HepG2 (cell line): ENCODE results near the gene GAREM1. TPM values are rescaled to one million over a fixed set of nuclear protein-coding genes. Genes with fewer than 3 reads are reported as not detected.

Source experiments
- ATAC-seq: fragments of 200-7000 bp; cut with Tn5 transposase; 3 replicates; pipeline ENCODE4 v1.9.1; 2020; ENCODE audit warnings: mild to moderate bottlenecking, moderate library complexity
- BruUV-seq: library from RNA; stranded (reverse); fragments of 400-500 nt; replicated peaks from 2 replicates; lab custom pipeline; 2021; lab: Mats Ljungman, UMichigan
- CTCF ChIA-PET: fragments of 300-600 bp; formaldehyde crosslinking; extraction: SDS; loops from one replicate; lab custom pipeline; 2021; ENCODE audit warnings: low total read pairs, inconsistent platforms, low intra/inter-chr PET ratio; lab: Yijun Ruan, JAX
- POLR2A ChIA-PET: fragments of 350-600 bp; sonication (Branson Sonifier 250); formaldehyde crosslinking; loops from one replicate; lab custom pipeline; 2020; ENCODE audit warnings: antibody characterized with exemption, inconsistent platforms; lab: Yijun Ruan, JAX
- DNase-seq: peaks from one replicate; pipeline ENCODE4 v3.0.0-alpha.2; 2015; ENCODE audit warnings: low spot score
- FAIRE-seq: peaks from 3 replicates; lab custom pipeline; 2011; peaks lifted over from hg19 to GRCh38; lab: Jason Lieb, UNC
- H2AFZ ChIP-seq: one replicate; pipeline ENCODE4 v1.6.1; 2011; ENCODE audit warnings: low read length, inconsistent platforms
- H3K27ac ChIP-seq: fragments of 300-600 bp; 3 replicates; pipeline ENCODE4 v1.8.0; 2011; ENCODE audit warnings: mixed run types, mild to moderate bottlenecking, mixed read lengths, low read length, inconsistent platforms; ENCODE audit not compliant: insufficient read depth; ENCODE audit errors: extremely low read length
- H3K27me3 ChIP-seq, 2 experiments: fragments of 200-600 bp in 1 of 2; 2 replicates in 1 of 2; 3 replicates in 1 of 2; pipeline versions ENCODE4 v1.6.0 to v1.8.0; 2011; ENCODE audit warnings: low read length in 2 of 2, mild to moderate bottlenecking in 2 of 2, moderate library complexity in 2 of 2, inconsistent platforms in 1 of 2; ENCODE audit not compliant: insufficient read depth in 2 of 2, control insufficient read depth in 1 of 2
- H3K36me3 ChIP-seq, 2 experiments: fragments of 200-600 bp in 1 of 2; replicated peaks in 1 of 2; 2 replicates in 1 of 2; 3 replicates in 1 of 2; pipeline versions ENCODE4 v1.5.1 to v1.8.0; 2011; ENCODE audit warnings: low read length in 2 of 2, inconsistent platforms in 1 of 2; ENCODE audit not compliant: insufficient read depth in 2 of 2, control insufficient read depth in 1 of 2
- H3K4me1 ChIP-seq: 2 replicates; pipeline ENCODE4 v1.5.1; 2012; ENCODE audit warnings: low read length, inconsistent platforms; ENCODE audit not compliant: insufficient read depth
- H3K4me2 ChIP-seq: 2 replicates; pipeline ENCODE4 v1.6.0; 2011; ENCODE audit warnings: low read depth, low read length, inconsistent platforms
- H3K4me3 ChIP-seq, 3 experiments: fragments of 200-600 bp in 1 of 3; sonication (generic), shearing (Covaris generic) in 1 of 3; replicated peaks in 1 of 3; 2 replicates each; pipeline ENCODE4 v1.5.1; 2011 to 2016; ENCODE audit warnings: low read length in 3 of 3, inconsistent platforms in 2 of 3, low read depth in 2 of 3, mild to moderate bottlenecking in 2 of 3, control low read depth in 1 of 3, mixed read lengths in 1 of 3; ENCODE audit not compliant: insufficient read depth in 1 of 3
- H3K79me2 ChIP-seq: one replicate; pipeline ENCODE4 v1.6.1; 2011; ENCODE audit warnings: low read length, inconsistent platforms; ENCODE audit not compliant: insufficient read depth
- H3K9ac ChIP-seq: 2 replicates; pipeline ENCODE4 v1.6.0; 2011; ENCODE audit warnings: mild to moderate bottlenecking, low read depth, low read length, inconsistent platforms; ENCODE audit not compliant: insufficient read depth
- H3K9me3 ChIP-seq: 2 replicates; pipeline ENCODE4 v1.5.1; 2012; ENCODE audit warnings: mild to moderate bottlenecking, low read length
- H4K20me1 ChIP-seq: 2 replicates; pipeline ENCODE4 v1.6.0; 2011; ENCODE audit warnings: inconsistent platforms, mild to moderate bottlenecking, low read length, moderate library complexity; ENCODE audit not compliant: insufficient read depth
- FOXJ3 ChIP-seq: sonication (generic); formaldehyde crosslinking; IDR thresholded peaks from 2 replicates; pipeline ENCODE4 v1.4.0; 2020; ENCODE audit warnings: missing genetic modification reagents, mild to moderate bottlenecking, borderline replicate concordance
- HMGA1 ChIP-seq: sonication (generic); formaldehyde crosslinking; conservative IDR thresholded peaks from 2 replicates; pipeline ENCODE4 v1.4.0; 2020; ENCODE audit warnings: missing genetic modification reagents
- TCF7L2 ChIP-seq: IDR thresholded peaks from 2 replicates; pipeline ENCODE4 v1.6.1; 2011; ENCODE audit warnings: mild to moderate bottlenecking, low read depth, low read length, moderate library complexity
- TRIM22 ChIP-seq: fragments of 450-650 bp; IDR thresholded peaks from 2 replicates; pipeline ENCODE4 v1.6.1; 2017
- ZBTB42 ChIP-seq: sonication (generic); formaldehyde crosslinking; IDR thresholded peaks from 2 replicates; pipeline ENCODE4 v1.5.0; 2020; ENCODE audit warnings: mild to moderate bottlenecking, missing genetic modification reagents
- ZNF333 ChIP-seq: sonication (generic); formaldehyde crosslinking; IDR thresholded peaks from 2 replicates; pipeline ENCODE4 v1.4.0; 2020; ENCODE audit warnings: mild to moderate bottlenecking, missing genetic modification reagents, borderline replicate concordance
- ZNF451 ChIP-seq: sonication (generic); formaldehyde crosslinking; IDR thresholded peaks from 2 replicates; pipeline ENCODE4 v1.5.0; 2020; ENCODE audit warnings: mild to moderate bottlenecking, missing genetic modification reagents
- ZNF710 ChIP-seq: sonication (generic); formaldehyde crosslinking; IDR thresholded peaks from 2 replicates; pipeline ENCODE4 v1.5.0; 2020; ENCODE audit warnings: mild to moderate bottlenecking, missing genetic modification reagents, borderline replicate concordance
- ZNF841 ChIP-seq: sonication (generic); formaldehyde crosslinking; IDR thresholded peaks from 2 replicates; pipeline ENCODE4 v1.8.1; 2023; ENCODE audit warnings: missing genetic modification reagents, borderline replicate concordance
- WGBS: methylation state at CpG from one replicate; pipeline ENCODE4 v1.1.6; 2017; ENCODE audit warnings: low lambda C conversion rate; 5-methylcytosine and 5-hydroxymethylcytosine counted together
- in situ Hi-C: cut with HindIII; loops from 2 replicates; pipeline ENCODE4 v1.10.0; 2017; ENCODE audit warnings: low pct_unique_long_range_greater_than_20kb; ENCODE audit not compliant: extremely low pct_ligation_motif_present
- intact Hi-C: fragments of 100-400 bp; cut with micrococcal nuclease; formaldehyde crosslinking; loops from one replicate; pipeline ENCODE4 v1.10.0; 2022; ENCODE audit not compliant: unreplicated experiment
- polyA plus RNA-seq, 8 experiments: library from polyadenylated mRNA; depleted of rRNA in 3 of 8; stranded (reverse) in 7 of 8; unstranded in 1 of 8; fragments of >200 nt; fragmentation: Illumina TruSeq in 4 of 8; extraction: Trizol in 4 of 8; gene quantifications; 2 replicates each; pipeline versions ENCODE4 v1.2.1 to v1.2.3, GENCODE V29; 2011 to 2016; ENCODE audit warnings: low read depth in 4 of 8, missing spikeins in 1 of 8, mixed read lengths in 1 of 8; ENCODE audit not compliant: insufficient read depth in 1 of 8
- total RNA-seq, 5 experiments: library from RNA; depleted of rRNA; stranded (reverse); fragments of >200 nt; fragmentation: Illumina TruSeq; extraction: Trizol; gene quantifications; 2 replicates each; pipeline ENCODE4 v1.2.3, GENCODE V29; 2016; ENCODE audit warnings: low read depth in 1 of 5
- TF ChIP-seq, protein P1 (sequence below): sonication (generic); formaldehyde crosslinking; IDR thresholded peaks from 2 replicates; pipeline ENCODE4 v1.5.1; 2020; ENCODE audit warnings: mild to moderate bottlenecking, missing genetic modification reagents, borderline replicate concordance

Gene GAREM1
- total and polyA plus RNA-seq, 2 of the 13 experiments (the other 11 are each of a cell fraction or from before 2014, with no cell fraction given): 2.5 to 2.9 TPM

- TF ChIP-seq ZNF333 (no peak), ZBTB42 (CRISPR knock-in tag) (no peak), HMGA1 (no peak)
- TF ChIP-seq, all 625 proteins: peak for 0
Observed at GRCh38 chr18:32439241-32439640, 31.4 kb downstream of the GAREM1 start (continued).

DNA sequence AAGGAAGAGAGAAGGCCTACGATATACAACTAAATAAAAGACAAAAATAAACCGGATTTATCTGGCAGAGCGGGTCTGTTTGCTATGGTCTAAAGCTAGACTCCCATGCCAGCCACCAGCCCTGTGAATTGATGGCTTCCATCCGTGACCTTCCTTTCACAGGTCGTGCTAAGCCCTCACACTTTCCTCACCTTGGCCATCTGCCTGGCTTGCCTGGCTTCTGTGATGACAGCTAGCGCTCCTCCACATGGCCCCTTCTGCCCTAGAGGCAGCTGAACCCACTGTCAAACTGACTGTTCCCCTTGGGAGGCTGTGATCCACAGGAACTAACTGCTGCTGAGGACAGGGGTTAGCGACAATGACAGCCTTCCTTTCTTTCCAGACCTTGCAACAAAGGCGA, 32.5 kb downstream of the GAREM1 start:
- ATAC-seq (no peak), DNase-seq (no peak), FAIRE-seq (no peak)
- no peaks in the 10 kb centered on the region for H3K27me3 ChIP-seq
- no peaks in the 10 kb centered on the region for H3K36me3 ChIP-seq
- H3K9me3 ChIP-seq: no peaks in the 10 kb centered on the region
- no TSS peak for BruUV-seq
- WGBS: 95% methylated on average over 7 of the region's 8 CpGs
- no peak overlapping the region for H3K4me2 ChIP-seq
- ChIA-PET POLR2A (no interaction called here), CTCF (no interaction called here)
- no peak overlapping the region for H3K27ac ChIP-seq
- H3K9ac ChIP-seq: no peak overlapping the region
- peaks cover 14% of the 10 kb centered on the region for H3K4me1 ChIP-seq
- 0 out of 2 replicates have a peak, but pooled peaks cover 2% of the 10 kb centered on the region for H4K20me1 ChIP-seq
- intact Hi-C loops (no loop called here), in situ Hi-C loops (no loop called here)
- no peak overlapping the region for H2AFZ ChIP-seq
- H3K79me2 ChIP-seq: no peaks in the 10 kb centered on the region
- no peak overlapping the region for H3K4me3 ChIP-seq
- TF ChIP-seq ZNF841 (CRISPR knock-in tag) (no peak), FOXJ3 (CRISPR knock-in tag) (no peak), TCF7L2 (no peak), ZNF451 (CRISPR knock-in tag) (no peak), ZNF710 (CRISPR knock-in tag) (no peak), TRIM22 (no peak)
- TF ChIP-seq, protein P1, sequence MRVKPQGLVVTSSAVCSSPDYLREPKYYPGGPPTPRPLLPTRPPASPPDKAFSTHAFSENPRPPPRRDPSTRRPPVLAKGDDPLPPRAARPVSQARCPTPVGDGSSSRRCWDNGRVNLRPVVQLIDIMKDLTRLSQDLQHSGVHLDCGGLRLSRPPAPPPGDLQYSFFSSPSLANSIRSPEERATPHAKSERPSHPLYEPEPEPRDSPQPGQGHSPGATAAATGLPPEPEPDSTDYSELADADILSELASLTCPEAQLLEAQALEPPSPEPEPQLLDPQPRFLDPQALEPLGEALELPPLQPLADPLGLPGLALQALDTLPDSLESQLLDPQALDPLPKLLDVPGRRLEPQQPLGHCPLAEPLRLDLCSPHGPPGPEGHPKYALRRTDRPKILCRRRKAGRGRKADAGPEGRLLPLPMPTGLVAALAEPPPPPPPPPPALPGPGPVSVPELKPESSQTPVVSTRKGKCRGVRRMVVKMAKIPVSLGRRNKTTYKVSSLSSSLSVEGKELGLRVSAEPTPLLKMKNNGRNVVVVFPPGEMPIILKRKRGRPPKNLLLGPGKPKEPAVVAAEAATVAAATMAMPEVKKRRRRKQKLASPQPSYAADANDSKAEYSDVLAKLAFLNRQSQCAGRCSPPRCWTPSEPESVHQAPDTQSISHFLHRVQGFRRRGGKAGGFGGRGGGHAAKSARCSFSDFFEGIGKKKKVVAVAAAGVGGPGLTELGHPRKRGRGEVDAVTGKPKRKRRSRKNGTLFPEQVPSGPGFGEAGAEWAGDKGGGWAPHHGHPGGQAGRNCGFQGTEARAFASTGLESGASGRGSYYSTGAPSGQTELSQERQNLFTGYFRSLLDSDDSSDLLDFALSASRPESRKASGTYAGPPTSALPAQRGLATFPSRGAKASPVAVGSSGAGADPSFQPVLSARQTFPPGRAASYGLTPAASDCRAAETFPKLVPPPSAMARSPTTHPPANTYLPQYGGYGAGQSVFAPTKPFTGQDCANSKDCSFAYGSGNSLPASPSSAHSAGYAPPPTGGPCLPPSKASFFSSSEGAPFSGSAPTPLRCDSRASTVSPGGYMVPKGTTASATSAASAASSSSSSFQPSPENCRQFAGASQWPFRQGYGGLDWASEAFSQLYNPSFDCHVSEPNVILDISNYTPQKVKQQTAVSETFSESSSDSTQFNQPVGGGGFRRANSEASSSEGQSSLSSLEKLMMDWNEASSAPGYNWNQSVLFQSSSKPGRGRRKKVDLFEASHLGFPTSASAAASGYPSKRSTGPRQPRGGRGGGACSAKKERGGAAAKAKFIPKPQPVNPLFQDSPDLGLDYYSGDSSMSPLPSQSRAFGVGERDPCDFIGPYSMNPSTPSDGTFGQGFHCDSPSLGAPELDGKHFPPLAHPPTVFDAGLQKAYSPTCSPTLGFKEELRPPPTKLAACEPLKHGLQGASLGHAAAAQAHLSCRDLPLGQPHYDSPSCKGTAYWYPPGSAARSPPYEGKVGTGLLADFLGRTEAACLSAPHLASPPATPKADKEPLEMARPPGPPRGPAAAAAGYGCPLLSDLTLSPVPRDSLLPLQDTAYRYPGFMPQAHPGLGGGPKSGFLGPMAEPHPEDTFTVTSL (CRISPR knock-in tag): no peak
